Measurements from ENCODE around the gene PIGH.
"Not testable (repeated sequence)": the region's sequence is repeated elsewhere in the genome, so short reads cannot be mapped to it uniquely, and the experiment has no call there.

Gene PIGH

DNA sequence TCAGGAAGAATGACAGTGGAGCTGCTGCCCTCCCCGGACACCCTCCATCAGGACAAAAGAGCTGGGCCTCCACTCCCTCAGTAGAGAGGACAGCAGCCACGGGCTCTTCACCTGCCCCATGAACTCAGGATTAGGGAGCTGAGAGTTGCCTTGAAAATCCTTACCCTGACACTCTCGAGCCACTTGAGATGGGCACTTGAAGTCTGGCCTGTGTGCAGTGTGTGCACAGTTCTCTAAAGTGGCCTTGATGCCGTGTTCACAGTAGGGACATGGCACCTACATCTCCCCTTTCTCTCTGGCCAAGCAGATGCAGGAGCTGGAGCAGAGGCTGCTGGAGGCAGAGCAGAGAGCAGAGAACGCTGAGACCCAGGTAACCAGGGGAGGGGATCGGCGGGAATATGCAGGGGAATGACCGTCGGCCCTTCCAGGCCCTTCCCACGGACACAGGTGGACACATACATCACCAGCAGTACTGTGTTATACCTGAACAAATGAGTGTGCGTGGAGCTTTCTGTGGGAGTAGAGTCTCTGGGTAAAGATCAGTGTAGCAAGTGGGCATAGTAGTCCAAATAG lies 44.5 kb downstream of the PIGH start:
- in situ Hi-C loops (cut with MboI; ENCODE audit: low sequenced_read_pairs), result no loop called here

- in situ Hi-C loops (cut with MboI; ENCODE audit: low sequenced_read_pairs), result no loop called here
Measured at GRCh38 chr14:67554341-67554740, 45.7 kb downstream of the PIGH start.

DNA sequence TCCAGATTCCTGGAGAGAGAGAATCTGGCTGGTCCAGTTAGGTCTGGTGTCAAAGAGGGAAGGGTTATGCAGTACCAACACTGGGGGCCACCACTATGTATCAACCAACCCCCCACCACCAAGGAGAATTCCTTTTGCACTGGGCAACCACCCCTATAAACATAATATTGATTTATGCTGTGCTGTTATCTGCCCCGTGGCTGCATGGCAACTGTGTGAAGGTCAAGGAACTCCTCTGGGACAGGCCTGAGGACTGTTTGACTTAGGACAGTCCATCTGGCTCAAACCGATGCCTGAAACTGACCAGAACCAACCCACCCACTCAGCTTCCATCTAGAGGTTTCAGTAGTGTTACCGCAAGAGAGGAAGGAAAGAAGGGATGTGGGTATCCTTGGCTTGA lies 46.5 kb downstream of the PIGH start:
- in situ Hi-C loops (cut with MboI; ENCODE audit: low sequenced_read_pairs), result no loop called here

GRCh38 chr14:67551940-67552339 lies 48.1 kb downstream of the PIGH start:
- in situ Hi-C loops (cut with MboI; ENCODE audit: low sequenced_read_pairs), result no loop called here

GRCh38 chr14:67551123-67551522 lies 48.9 kb downstream of the PIGH start:
- in situ Hi-C loops (cut with MboI; ENCODE audit: low sequenced_read_pairs), result no loop called here

DNA sequence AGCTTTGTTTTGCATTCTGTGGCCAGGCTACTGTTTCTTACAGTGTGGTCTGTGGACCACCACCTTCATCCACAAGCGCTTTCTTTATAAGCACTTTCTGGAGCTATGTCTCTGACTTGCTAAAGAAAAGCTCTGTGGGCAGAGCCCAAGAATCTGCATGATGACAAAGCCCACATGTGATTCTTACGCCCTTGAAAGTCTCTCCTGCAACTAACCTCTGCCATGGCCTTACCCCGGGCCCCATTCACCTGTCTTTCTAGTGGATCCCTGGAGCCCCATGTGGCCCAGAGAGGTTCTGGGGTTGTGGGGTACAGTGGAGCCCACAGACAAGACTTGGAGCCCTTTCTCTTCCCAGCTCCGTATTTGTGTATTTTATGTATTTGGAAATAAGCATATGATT lies 50.3 kb downstream of the PIGH start:
- in situ Hi-C loops (cut with MboI; ENCODE audit: low sequenced_read_pairs), result no loop called here

DNA sequence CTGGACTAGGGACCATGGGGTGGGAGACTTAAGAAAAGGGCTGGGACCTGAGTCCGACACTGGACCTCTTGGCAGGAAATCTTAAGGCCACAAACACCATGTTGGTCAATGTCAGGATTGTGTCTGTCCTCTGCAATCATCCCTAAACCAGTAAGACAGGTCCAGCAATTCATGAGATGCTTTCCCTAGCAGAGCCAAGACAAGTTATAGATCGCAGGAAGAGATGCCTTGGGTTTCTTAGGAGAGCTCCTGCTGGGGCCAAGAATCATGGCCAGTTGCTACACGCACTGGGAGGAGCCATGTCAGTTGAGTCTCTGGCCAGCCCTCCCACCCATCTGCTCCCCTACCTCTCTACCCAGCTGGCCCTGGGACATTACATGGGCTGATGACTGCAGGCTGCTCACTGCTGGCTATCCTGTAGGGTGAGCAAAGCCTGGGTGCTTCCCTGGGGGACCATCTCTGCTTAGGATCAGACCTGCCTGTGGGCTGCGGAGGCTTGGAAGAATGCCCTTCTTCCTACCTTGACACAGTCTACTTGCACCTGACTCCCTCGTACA lies 52.8 kb downstream of the PIGH start:
- in situ Hi-C loops (cut with MboI; ENCODE audit: low sequenced_read_pairs), result no loop called here

DNA sequence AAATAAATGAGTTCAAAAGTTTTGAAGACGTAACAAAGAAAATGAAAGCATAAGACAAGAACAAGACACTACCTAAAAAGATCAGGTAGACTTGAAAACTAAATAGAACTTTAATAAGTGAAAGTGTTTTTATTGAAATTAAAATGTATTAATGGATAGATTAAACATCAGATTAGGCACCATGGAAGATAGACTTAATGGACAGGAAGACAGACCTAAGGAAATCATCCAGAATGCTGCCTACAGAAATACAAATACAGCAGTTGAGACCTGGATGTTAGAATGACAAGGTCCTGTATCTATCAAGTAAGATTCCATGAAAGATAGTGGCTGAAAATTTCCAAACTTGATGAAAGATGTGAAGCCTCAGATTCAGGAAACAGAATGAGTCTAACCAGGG lies 55.5 kb downstream of the PIGH start:
- in situ Hi-C loops (cut with MboI; ENCODE audit: low sequenced_read_pairs), result no loop called here

DNA sequence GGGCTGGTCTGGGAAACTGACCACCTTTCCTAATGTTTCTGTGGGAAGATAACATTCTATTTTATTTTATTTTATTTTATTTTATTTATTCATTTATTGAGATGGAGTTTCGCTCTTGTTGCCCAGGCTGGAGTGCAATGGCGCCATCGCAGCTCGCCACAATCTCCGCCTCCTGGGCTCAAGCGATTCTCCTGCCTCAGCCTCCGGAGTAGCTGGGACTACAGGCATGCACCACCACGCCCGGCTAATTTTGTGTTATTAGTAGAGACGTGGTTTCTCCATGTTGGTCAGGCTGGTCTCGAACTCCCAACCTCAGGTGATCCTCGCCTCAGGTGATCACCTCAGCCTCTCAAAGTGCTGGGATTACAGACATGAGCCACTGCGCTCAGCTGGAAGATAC lies 57.4 kb downstream of the PIGH start:
- in situ Hi-C loops (cut with MboI; ENCODE audit: low sequenced_read_pairs), result not testable (repeated sequence)

DNA sequence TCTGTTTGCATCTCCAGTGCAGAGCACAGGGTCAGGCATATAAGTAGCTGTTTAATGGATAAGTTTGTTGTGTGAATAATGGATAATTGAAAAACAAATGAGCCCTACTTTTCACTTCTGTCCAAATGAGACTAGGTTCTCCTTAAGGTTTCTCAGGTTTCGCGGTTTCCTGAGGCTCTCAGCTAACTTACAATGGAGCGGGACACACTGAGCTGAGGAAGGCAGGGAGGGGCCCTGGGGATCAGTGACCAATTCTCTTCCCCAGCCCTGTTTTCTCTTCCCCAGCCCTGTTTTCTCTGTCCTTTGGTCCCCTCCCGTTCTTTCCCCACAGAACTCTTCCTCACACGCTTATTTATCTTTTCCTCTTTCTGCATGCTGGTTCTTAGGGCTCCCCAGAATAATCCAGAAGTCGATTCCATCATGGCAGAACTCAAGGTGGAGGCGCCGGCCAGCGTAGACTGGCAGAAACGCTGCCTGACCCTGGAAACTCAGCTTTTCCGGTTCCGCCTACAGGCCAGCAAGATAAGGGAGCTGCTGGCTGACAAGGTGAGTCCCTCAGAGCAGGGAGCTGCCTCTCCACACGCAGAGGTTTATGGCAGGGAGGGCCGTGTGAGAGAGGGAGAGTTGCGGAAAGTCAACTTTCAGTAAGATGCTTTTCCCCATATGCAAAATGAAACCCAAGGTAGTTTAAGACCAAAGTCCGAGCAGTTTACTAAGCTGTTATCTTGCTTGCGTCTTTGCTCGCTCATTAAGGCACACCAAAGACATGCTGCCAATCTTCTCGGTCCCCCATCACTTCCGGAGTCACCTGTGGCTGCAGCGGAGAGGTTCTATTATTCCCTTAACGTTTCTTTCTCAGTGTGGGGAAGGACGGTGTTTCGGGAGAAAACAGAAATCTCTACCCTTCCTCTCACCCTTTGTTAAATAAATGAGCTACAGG lies 58.4 kb downstream of the PIGH start:
- in situ Hi-C loops (cut with MboI; ENCODE audit: low sequenced_read_pairs), result no loop called here
